Measurements from ENCODE around the gene U2AF2.

U2AF2 gene

GRCh38 chr19:55663846-55664536 is 9.2 kb downstream of the U2AF2 start:
- no peak overlapping the region for H3K4me3 ChIP-seq
- DNase-seq = no peak
- intact Hi-C loops (cut with DNase I; ENCODE audit: low total_unique reads) = no loop called here
- TF ChIP-seq CTCF (IDR thresholded peaks at IDR 0.05) = no peak
- peaks cover 78 to 100% (median 97%) of the 10 kb centered on the region in 3 donors for H3K36me3 ChIP-seq
- H3K4me1 ChIP-seq = peaks cover 0 to 13% (median 12%) of the 10 kb centered on the region in 4 donors
- H3K9me3 ChIP-seq = no peaks in the 10 kb centered on the region
- no peak overlapping the region for H3K27ac ChIP-seq
- no peaks in the 10 kb centered on the region for H3K27me3 ChIP-seq

GRCh38 chr19:55666343-55667005 is 11.6 kb downstream of the U2AF2 start:
- Histone ChIP-seq H3K27ac (no peak overlapping the region), H3K4me1 (peaks cover 0 to 6% (median 0%) of the 10 kb centered on the region in 4 donors), H3K9me3 (no peaks in the 10 kb centered on the region), H3K27me3 (no peaks in the 10 kb centered on the region), H3K4me3 (no peak overlapping the region), H3K36me3 (peaks cover 83 to 100% (median 95%) of the 10 kb centered on the region in 3 donors)
- no peak for DNase-seq
- no peak for TF ChIP-seq CTCF (IDR thresholded peaks at IDR 0.05)
- intact Hi-C loops (cut with DNase I; ENCODE audit: low total_unique reads) = no loop called here

- peaks cover 78 to 99% (median 90%) of the 10 kb centered on the region in 3 donors for H3K36me3 ChIP-seq
- H3K4me3 ChIP-seq = no peak overlapping the region
- no peaks in the 10 kb centered on the region for H3K9me3 ChIP-seq
- no peak for TF ChIP-seq CTCF (IDR thresholded peaks at IDR 0.05)
- H3K27me3 ChIP-seq = no peaks in the 10 kb centered on the region
- intact Hi-C loops (cut with DNase I; ENCODE audit: low total_unique reads) = no loop called here
- peaks cover 0 to 6% (median 0%) of the 10 kb centered on the region in 4 donors for H3K4me1 ChIP-seq
- H3K27ac ChIP-seq = no peak overlapping the region
- DNase-seq = no peak
Measured at GRCh38 chr19:55667006-55667381, 12.2 kb downstream of the U2AF2 start.

GRCh38 chr19:55667511-55667910 is 12.7 kb downstream of the U2AF2 start:
- Histone ChIP-seq H3K4me3 (no peak overlapping the region), H3K36me3 (peaks cover 74 to 97% (median 85%) of the 10 kb centered on the region in 3 donors), H3K9me3 (no peaks in the 10 kb centered on the region), H3K27me3 (no peaks in the 10 kb centered on the region), H3K4me1 (peaks cover 0 to 6% (median 0%) of the 10 kb centered on the region in 4 donors), H3K27ac (no peak overlapping the region)
- intact Hi-C loops (cut with DNase I; ENCODE audit: low total_unique reads) = no loop called here
- no peak for TF ChIP-seq CTCF (IDR thresholded peaks at IDR 0.05)
- no peak for DNase-seq

GRCh38 chr19:55667958-55668357 is 13.1 kb downstream of the U2AF2 start:
- Histone ChIP-seq H3K9me3 (no peaks in the 10 kb centered on the region), H3K36me3 (peaks cover 69 to 93% (median 84%) of the 10 kb centered on the region in 3 donors), H3K4me3 (no peak overlapping the region), H3K27me3 (no peaks in the 10 kb centered on the region), H3K27ac (no peak overlapping the region), H3K4me1 (peaks cover 0 to 6% (median 0%) of the 10 kb centered on the region in 4 donors)
- no peak for DNase-seq
- TF ChIP-seq CTCF (IDR thresholded peaks at IDR 0.05) = no peak
- intact Hi-C loops (cut with DNase I; ENCODE audit: low total_unique reads) = no loop called here
